Mesenchymal stem cell (in vitro differentiated cells and primary cell): ENCODE results near the gene PDS5B.

Source experiments
- DNase-seq: peaks from one replicate; pipeline ENCODE4 v3.0.0-alpha.2; 2013
- H2AFZ ChIP-seq: one replicate; pipeline ENCODE4 v1.6.1; 2013; ENCODE audit warnings: low read depth, mild to moderate bottlenecking, control low read depth, inconsistent platforms, low read length, moderate library complexity
- H2AK5ac ChIP-seq: 2 replicates; pipeline ENCODE4 v1.6.1; 2013; ENCODE audit warnings: low read length, moderate library complexity, mild to moderate bottlenecking, inconsistent platforms; ENCODE audit not compliant: severe bottlenecking
- H2BK120ac ChIP-seq: one replicate; pipeline ENCODE4 v1.6.1; 2013; ENCODE audit warnings: low read depth, mild to moderate bottlenecking, inconsistent platforms, low read length, moderate library complexity
- H2BK12ac ChIP-seq, 2 experiments: one replicate each; pipeline ENCODE4 v1.6.1; 2013; ENCODE audit warnings: inconsistent platforms in 2 of 2, low read length in 2 of 2, mild to moderate bottlenecking in 2 of 2, moderate library complexity in 2 of 2, control low read depth in 1 of 2
- H2BK15ac ChIP-seq: one replicate; pipeline ENCODE4 v1.6.1; 2013; ENCODE audit warnings: mild to moderate bottlenecking, low read depth, inconsistent platforms; ENCODE audit not compliant: poor library complexity, severe bottlenecking
- H2BK5ac ChIP-seq: 2 replicates; pipeline ENCODE4 v1.6.1; 2013; ENCODE audit warnings: low read depth, mild to moderate bottlenecking, low read length, control low read depth, inconsistent platforms; ENCODE audit not compliant: poor library complexity, severe bottlenecking
- H3K14ac ChIP-seq, 2 experiments: one replicate each; pipeline ENCODE4 v1.6.1; 2013; ENCODE audit warnings: inconsistent platforms in 2 of 2, low read length in 2 of 2, control low read depth in 1 of 2, mild to moderate bottlenecking in 1 of 2, moderate library complexity in 1 of 2
- H3K18ac ChIP-seq, 2 experiments: one replicate each; pipeline ENCODE4 v1.6.1; 2013; ENCODE audit warnings: inconsistent platforms in 2 of 2, low read length in 2 of 2, control low read depth in 1 of 2, low read depth in 1 of 2, mild to moderate bottlenecking in 1 of 2
- H3K23ac ChIP-seq, 2 experiments: one replicate each; pipeline ENCODE4 v1.6.1; 2013; ENCODE audit warnings: inconsistent platforms in 2 of 2, low read length in 2 of 2, mild to moderate bottlenecking in 2 of 2, moderate library complexity in 2 of 2, control low read depth in 1 of 2
- H3K27ac ChIP-seq: 2 replicates; pipeline ENCODE4 v1.5.1; 2013; ENCODE audit warnings: mild to moderate bottlenecking, moderate library complexity, low read length, control low read depth, inconsistent platforms; ENCODE audit not compliant: poor library complexity, severe bottlenecking
- H3K27me3 ChIP-seq, 2 experiments: 2 replicates each; pipeline versions ENCODE4 v1.6.1 to v1.7.0; 2013; ENCODE audit warnings: low read length in 2 of 2, mild to moderate bottlenecking in 2 of 2, moderate library complexity in 2 of 2, control low read depth in 1 of 2, inconsistent platforms in 1 of 2; ENCODE audit not compliant: control insufficient read depth in 1 of 2, insufficient read depth in 1 of 2
- H3K36me3 ChIP-seq, 2 experiments: 2 replicates each; pipeline versions ENCODE4 v1.6.1 to v1.7.0; 2013; ENCODE audit warnings: low read length in 2 of 2, control low read depth in 1 of 2, inconsistent platforms in 1 of 2, low read depth in 1 of 2, mild to moderate bottlenecking in 1 of 2; ENCODE audit not compliant: insufficient read depth in 2 of 2, control insufficient read depth in 1 of 2
- H3K4ac ChIP-seq, 2 experiments: one replicate each; pipeline ENCODE4 v1.6.1; 2013; ENCODE audit warnings: inconsistent platforms in 2 of 2, low read length in 2 of 2, mild to moderate bottlenecking in 2 of 2, moderate library complexity in 2 of 2, control low read depth in 1 of 2, low read depth in 1 of 2
- H3K4me1 ChIP-seq: 2 replicates; pipeline ENCODE4 v1.6.1; 2013; ENCODE audit warnings: low read depth, low read length, control low read depth; ENCODE audit not compliant: control insufficient read depth, insufficient read depth
- H3K4me2 ChIP-seq: 2 replicates; pipeline ENCODE4 v1.6.1; 2013; ENCODE audit warnings: low read length, mild to moderate bottlenecking, inconsistent platforms; ENCODE audit not compliant: poor library complexity, severe bottlenecking
- H3K4me3 ChIP-seq, 2 experiments: 2 replicates each; pipeline versions ENCODE4 v1.5.1 to v1.7.0; 2013; ENCODE audit warnings: low read length in 2 of 2, mild to moderate bottlenecking in 2 of 2, control low read depth in 1 of 2, low read depth in 1 of 2; ENCODE audit not compliant: insufficient read depth in 1 of 2
- H3K79me1 ChIP-seq: replicated peaks from 2 replicates; pipeline ENCODE4 v1.6.1; 2013; ENCODE audit warnings: mild to moderate bottlenecking, control low read depth, low read length, inconsistent platforms; ENCODE audit not compliant: poor library complexity, severe bottlenecking
- H3K9ac ChIP-seq: 2 replicates; pipeline ENCODE4 v1.7.0; 2013; ENCODE audit warnings: mild to moderate bottlenecking, low read length, moderate library complexity
- H3K9me3 ChIP-seq: 2 replicates; pipeline ENCODE4 v1.7.0; 2013; ENCODE audit warnings: mild to moderate bottlenecking, low read length; ENCODE audit not compliant: control insufficient read depth
- H4K8ac ChIP-seq: one replicate; pipeline ENCODE4 v1.6.1; 2013; ENCODE audit warnings: inconsistent platforms, mild to moderate bottlenecking, low read length, moderate library complexity
- H4K91ac ChIP-seq: one replicate; pipeline ENCODE4 v1.6.1; 2013; ENCODE audit warnings: mild to moderate bottlenecking, low read length, inconsistent platforms
- WGBS: methylation state at CpG from one replicate; pipeline ENCODE4 v1.1.7; 2013; ENCODE audit warnings: mixed read lengths; 5-methylcytosine and 5-hydroxymethylcytosine counted together

The PDS5B gene

GRCh38 chr13:32588736-32589135 is 2.5 kb downstream of the PDS5B start:
- Histone ChIP-seq H2BK5ac (no peak overlapping the region), H2BK12ac (no peak overlapping the region), H2AFZ (no peak overlapping the region), H3K4me3 (peak overlapping the region in 1 of 2 experiments; percentile 98), H3K4me2 (peak overlapping the region; percentile 50), H4K8ac (no peak overlapping the region), H3K9me3 (no peaks in the 10 kb centered on the region), H3K79me1 (no peaks in the 10 kb centered on the region), H2BK15ac (no peak overlapping the region), H3K27me3 (no peaks in the 10 kb centered on the region), H3K14ac (no peak overlapping the region), H3K4ac (no peak overlapping the region), H3K9ac (peak overlapping the region; percentile 90), H4K91ac (no peak overlapping the region), H3K4me1 (peaks cover 2% of the 10 kb centered on the region), H3K18ac (no peak overlapping the region), H3K36me3 (no peaks in the 10 kb centered on the region), H2BK120ac (no peak overlapping the region), H3K23ac (no peak overlapping the region), H3K27ac (no peak overlapping the region), H2AK5ac (no peak overlapping the region)
- no peak for DNase-seq
- 59% methylated on average over 3 of the region's 5 CpGs for WGBS

DNA sequence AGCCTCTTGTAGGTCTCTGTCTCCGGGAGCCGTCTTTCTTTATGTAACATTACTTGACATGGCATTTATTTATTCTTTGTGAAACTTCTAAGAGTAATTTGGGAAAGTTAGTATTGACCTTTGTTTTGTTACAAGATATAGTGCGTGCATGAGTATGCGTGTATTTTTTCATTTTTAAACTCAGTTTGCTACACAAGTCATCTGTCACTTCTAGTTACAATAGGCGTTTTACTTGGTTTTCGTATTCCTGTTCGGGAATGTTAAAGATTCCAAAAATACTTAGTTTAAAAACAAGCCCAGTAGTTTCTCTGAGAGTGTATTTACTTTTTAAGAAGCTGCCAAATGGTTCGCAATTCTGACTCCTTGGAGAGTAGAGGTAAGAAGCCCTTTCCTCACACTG is 3.2 kb downstream of the PDS5B start:
- H3K14ac ChIP-seq, result no peak overlapping the region
- no peak overlapping the region for H3K27ac ChIP-seq
- H3K9me3 ChIP-seq, result no peaks in the 10 kb centered on the region
- H2BK15ac ChIP-seq, result no peak overlapping the region
- H3K23ac ChIP-seq, result no peak overlapping the region
- no peaks in the 10 kb centered on the region for H3K79me1 ChIP-seq
- H2BK5ac ChIP-seq, result no peak overlapping the region
- H3K18ac ChIP-seq, result no peak overlapping the region
- no peak for DNase-seq
- no peaks in the 10 kb centered on the region for H3K36me3 ChIP-seq
- no peak overlapping the region for H3K4ac ChIP-seq
- no peak overlapping the region for H3K4me2 ChIP-seq
- peak overlapping the region; percentile 90 for H3K9ac ChIP-seq
- no peak overlapping the region for H2AFZ ChIP-seq
- no peak overlapping the region for H2BK120ac ChIP-seq
- no peak overlapping the region for H4K91ac ChIP-seq
- peak overlapping the region in 1 of 2 experiments; percentile 98 for H3K4me3 ChIP-seq
- H2BK12ac ChIP-seq, result no peak overlapping the region
- no peak overlapping the region for H2AK5ac ChIP-seq
- H3K27me3 ChIP-seq, result no peaks in the 10 kb centered on the region
- WGBS, result 87% methylated on average over 6 of the region's 8 CpGs
- H4K8ac ChIP-seq, result no peak overlapping the region
- peaks cover 2% of the 10 kb centered on the region for H3K4me1 ChIP-seq

GRCh38 chr13:32590266-32590665 is 4.0 kb downstream of the PDS5B start:
- H3K23ac ChIP-seq, result no peak overlapping the region
- no peak overlapping the region for H3K4me2 ChIP-seq
- H4K91ac ChIP-seq, result no peak overlapping the region
- no peak overlapping the region for H2BK15ac ChIP-seq
- H2BK5ac ChIP-seq, result no peak overlapping the region
- H3K4me3 ChIP-seq, result peak overlapping the region in 1 of 2 experiments; percentile 26
- no peaks in the 10 kb centered on the region for H3K36me3 ChIP-seq
- no peaks in the 10 kb centered on the region for H3K27me3 ChIP-seq
- peak overlapping the region; percentile 90 for H3K9ac ChIP-seq
- H3K4me1 ChIP-seq, result peaks cover 2% of the 10 kb centered on the region
- H2AFZ ChIP-seq, result no peak overlapping the region
- H2BK12ac ChIP-seq, result no peak overlapping the region
- DNase-seq, result no peak
- 59% methylated on average over 2 of the region's 2 CpGs for WGBS
- H4K8ac ChIP-seq, result no peak overlapping the region
- no peak overlapping the region for H2AK5ac ChIP-seq
- no peak overlapping the region for H3K27ac ChIP-seq
- H2BK120ac ChIP-seq, result no peak overlapping the region
- no peaks in the 10 kb centered on the region for H3K9me3 ChIP-seq
- H3K4ac ChIP-seq, result no peak overlapping the region
- no peaks in the 10 kb centered on the region for H3K79me1 ChIP-seq
- no peak overlapping the region for H3K14ac ChIP-seq
- no peak overlapping the region for H3K18ac ChIP-seq

- Histone ChIP-seq H3K18ac (no peak overlapping the region), H3K4me2 (no peak overlapping the region), H3K4me3 (no peak overlapping the region), H3K36me3 (no peaks in the 10 kb centered on the region), H2BK120ac (no peak overlapping the region), H3K9ac (no peak overlapping the region), H3K9me3 (no peaks in the 10 kb centered on the region), H3K4me1 (no peaks in the 10 kb centered on the region), H3K4ac (no peak overlapping the region), H2AFZ (no peak overlapping the region), H3K14ac (no peak overlapping the region), H2BK12ac (no peak overlapping the region), H2BK15ac (no peak overlapping the region), H2BK5ac (no peak overlapping the region), H3K27ac (no peak overlapping the region), H3K79me1 (no peaks in the 10 kb centered on the region), H3K23ac (no peak overlapping the region), H2AK5ac (no peak overlapping the region), H4K8ac (no peak overlapping the region), H3K27me3 (no peaks in the 10 kb centered on the region), H4K91ac (no peak overlapping the region)
- no peak for DNase-seq
- WGBS, result 92% methylated on average over 8 of the region's 8 CpGs
Observed at GRCh38 chr13:32592082-32592481, 5.8 kb downstream of the PDS5B start.
